ENCODE measurements around the gene SSBP3.
"Not testable (repeated sequence)": the region's sequence is repeated elsewhere in the genome, so short reads cannot be mapped to it uniquely, and the experiment has no call there.

The SSBP3 gene

GRCh38 chr1:54391450-54392209, 14.6 kb downstream of the SSBP3 start:
- DNase-seq: no peak

GRCh38 chr1:54390655-54391054, 15.5 kb downstream of the SSBP3 start:
- no peak for DNase-seq

GRCh38 chr1:54389608-54390007, 16.6 kb downstream of the SSBP3 start:
- not testable (repeated sequence) for DNase-seq

GRCh38 chr1:54387419-54387818, 18.8 kb downstream of the SSBP3 start:
- DNase-seq: no peak

GRCh38 chr1:54385727-54386022, 20.5 kb downstream of the SSBP3 start:
- no peak for DNase-seq

GRCh38 chr1:54384918-54385726, 21.1 kb downstream of the SSBP3 start:
- no peak for DNase-seq

- DNase-seq: no peak
Observed at GRCh38 chr1:54384471-54384870, 21.7 kb downstream of the SSBP3 start.

- no peak for DNase-seq
Observed at GRCh38 chr1:54381524-54381923, 24.7 kb downstream of the SSBP3 start.

- DNase-seq: no peak
Observed at GRCh38 chr1:54380290-54380882, 25.8 kb downstream of the SSBP3 start.

- no peak for DNase-seq
Observed at GRCh38 chr1:54379555-54380289, 26.5 kb downstream of the SSBP3 start.

GRCh38 chr1:54378874-54379554, 27.2 kb downstream of the SSBP3 start:
- DNase-seq: no peak

- DNase-seq: no peak
Observed at GRCh38 chr1:54378157-54378873, 27.9 kb downstream of the SSBP3 start.

GRCh38 chr1:54377040-54377691, 29.0 kb downstream of the SSBP3 start:
- no peak for DNase-seq

- DNase-seq: no peak
Observed at GRCh38 chr1:54376430-54377039, 29.7 kb downstream of the SSBP3 start.

- DNase-seq: no peak
Observed at GRCh38 chr1:54375712-54376429, 30.3 kb downstream of the SSBP3 start.

- DNase-seq: no peak
Observed at GRCh38 chr1:54375298-54375697, 30.9 kb downstream of the SSBP3 start.

- DNase-seq: no peak
Observed at GRCh38 chr1:54374766-54375165, 31.4 kb downstream of the SSBP3 start.

GRCh38 chr1:54372978-54373377, 33.2 kb downstream of the SSBP3 start:
- no peak for DNase-seq

- DNase-seq: no peak
Observed at GRCh38 chr1:54371942-54372275, 34.3 kb downstream of the SSBP3 start.

All from NCI-H1417 treated with DMSO at 0.1 percent for 48 hours (cell line).